BE2C (cell line): ENCODE data around the gene SPCS2.

ENCODE experiments used
- DNase-seq: peaks from one replicate; pipeline ENCODE4 v3.0.0-alpha.2; 2020
- H3K27me3 ChIP-seq: fragments of 250-450 bp; sonication (Bioruptor Pico); 2 replicates; pipeline ENCODE4 v1.5.1; 2020; ENCODE audit warnings: mild to moderate bottlenecking
- H3K36me3 ChIP-seq: fragments of 250-450 bp; sonication (Bioruptor Pico); 2 replicates; pipeline ENCODE4 v1.5.1; 2020; ENCODE audit warnings: mild to moderate bottlenecking
- H3K4me1 ChIP-seq: fragments of 250-450 bp; sonication (Bioruptor Pico); 2 replicates; pipeline ENCODE4 v1.5.1; 2020
- H3K4me3 ChIP-seq: 2 replicates; pipeline ENCODE4 v1.5.1; 2011; ENCODE audit warnings: low read depth, low read length
- H3K9me3 ChIP-seq: fragments of 250-450 bp; sonication (Bioruptor Pico); 2 replicates; pipeline ENCODE4 v1.5.1; 2020
- TF ChIP-seq, protein P1 (sequence below): IDR thresholded peaks from 2 replicates; pipeline ENCODE4 v1.5.1; 2012; ENCODE audit warnings: mild to moderate bottlenecking, low read depth, low read length

Gene SPCS2

GRCh38 chr11:74937696-74938475 is 11.2 kb upstream of the SPCS2 start:
- DNase-seq = peak; percentile 42

DNA sequence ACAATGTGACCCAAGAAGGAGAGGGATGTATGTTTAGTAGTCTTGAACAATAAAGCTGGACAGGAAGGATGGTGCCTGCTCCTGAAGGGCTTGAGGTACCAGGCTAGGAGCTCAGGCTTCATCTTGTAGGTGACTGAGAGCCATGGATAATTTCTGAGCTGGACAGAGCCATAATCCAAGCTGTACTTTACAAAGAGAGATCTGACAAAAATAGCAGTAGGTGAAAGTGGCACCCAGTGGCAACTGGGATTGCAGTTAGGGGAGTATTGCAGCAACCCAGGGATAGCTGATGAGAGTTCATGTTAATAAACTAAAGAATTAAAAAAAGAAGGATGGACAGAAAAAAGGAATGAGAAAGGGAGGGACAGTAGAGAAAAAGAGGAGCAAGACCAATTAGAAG is 7.6 kb upstream of the SPCS2 start:
- Histone ChIP-seq H3K9me3 (no peaks in the 10 kb centered on the region), H3K36me3 (peaks cover 1% of the 10 kb centered on the region; the same call in 1 of the 2 replicates), H3K27me3 (no peaks in the 10 kb centered on the region), H3K4me1 (peaks cover 15% of the 10 kb centered on the region), H3K4me3 (no peak overlapping the region)
- no peak for DNase-seq
- TF ChIP-seq, protein P1, sequence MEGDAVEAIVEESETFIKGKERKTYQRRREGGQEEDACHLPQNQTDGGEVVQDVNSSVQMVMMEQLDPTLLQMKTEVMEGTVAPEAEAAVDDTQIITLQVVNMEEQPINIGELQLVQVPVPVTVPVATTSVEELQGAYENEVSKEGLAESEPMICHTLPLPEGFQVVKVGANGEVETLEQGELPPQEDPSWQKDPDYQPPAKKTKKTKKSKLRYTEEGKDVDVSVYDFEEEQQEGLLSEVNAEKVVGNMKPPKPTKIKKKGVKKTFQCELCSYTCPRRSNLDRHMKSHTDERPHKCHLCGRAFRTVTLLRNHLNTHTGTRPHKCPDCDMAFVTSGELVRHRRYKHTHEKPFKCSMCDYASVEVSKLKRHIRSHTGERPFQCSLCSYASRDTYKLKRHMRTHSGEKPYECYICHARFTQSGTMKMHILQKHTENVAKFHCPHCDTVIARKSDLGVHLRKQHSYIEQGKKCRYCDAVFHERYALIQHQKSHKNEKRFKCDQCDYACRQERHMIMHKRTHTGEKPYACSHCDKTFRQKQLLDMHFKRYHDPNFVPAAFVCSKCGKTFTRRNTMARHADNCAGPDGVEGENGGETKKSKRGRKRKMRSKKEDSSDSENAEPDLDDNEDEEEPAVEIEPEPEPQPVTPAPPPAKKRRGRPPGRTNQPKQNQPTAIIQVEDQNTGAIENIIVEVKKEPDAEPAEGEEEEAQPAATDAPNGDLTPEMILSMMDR = no peak

More at GRCh38 chr11:74937696-74938475, 11.2 kb upstream of the SPCS2 start:
- peaks cover 36% of the 10 kb centered on the region for H3K4me1 ChIP-seq
- H3K9me3 ChIP-seq = no peaks in the 10 kb centered on the region
- peaks cover 8% of the 10 kb centered on the region for H3K36me3 ChIP-seq
- H3K4me3 ChIP-seq = no peak overlapping the region
- H3K27me3 ChIP-seq = no peaks in the 10 kb centered on the region
- TF ChIP-seq, protein P1 = no peak

DNA sequence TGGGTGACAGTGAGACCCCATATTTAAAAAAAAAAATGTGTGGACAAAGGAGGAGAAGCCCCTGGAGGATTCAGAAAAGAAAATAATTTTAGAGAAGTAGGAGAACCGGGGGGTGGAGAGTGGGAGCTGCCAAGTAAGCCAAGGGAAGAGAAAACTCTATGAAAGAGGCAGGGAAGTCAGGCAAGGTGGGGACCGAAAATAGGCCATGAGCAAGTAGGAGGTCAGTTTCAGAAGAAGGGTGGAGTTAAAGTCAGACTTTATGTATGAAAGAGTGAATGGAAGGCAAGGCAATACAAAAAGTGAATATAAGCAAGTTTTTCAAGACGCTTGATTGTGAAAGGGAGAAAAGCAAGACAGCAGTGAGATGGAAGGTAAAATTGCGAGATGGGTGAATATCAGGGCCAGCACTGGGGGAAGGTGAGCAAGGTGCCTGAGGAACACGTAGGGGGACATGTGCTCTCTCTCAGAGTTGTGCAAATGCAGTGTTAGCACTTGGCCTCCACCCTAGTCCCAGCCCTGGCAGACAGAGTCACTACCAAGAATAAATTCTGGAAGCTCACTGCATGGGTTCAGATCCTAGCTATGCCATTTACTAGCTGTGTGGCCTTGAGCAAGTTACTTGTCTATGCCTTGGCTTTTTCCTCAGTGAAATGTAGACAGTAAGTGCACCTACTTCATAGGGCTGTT is 6.8 kb upstream of the SPCS2 start:
- Histone ChIP-seq H3K9me3 (no peaks in the 10 kb centered on the region), H3K27me3 (no peaks in the 10 kb centered on the region), H3K4me1 (peaks cover 8% of the 10 kb centered on the region), H3K36me3 (no peaks in the 10 kb centered on the region), H3K4me3 (no peak overlapping the region)
- TF ChIP-seq, protein P1 = no peak
- no peak for DNase-seq

GRCh38 chr11:74948546-74948897 is 544 bp upstream of the SPCS2 start:
- DNase-seq = no peak
- peaks cover 3% of the 10 kb centered on the region; the same call in 1 of the 2 replicates for H3K4me1 ChIP-seq
- TF ChIP-seq, protein P1 = no peak
- peaks cover 13% of the 10 kb centered on the region for H3K36me3 ChIP-seq
- peak overlapping the region; percentile 95 for H3K4me3 ChIP-seq
- H3K9me3 ChIP-seq = no peaks in the 10 kb centered on the region
- H3K27me3 ChIP-seq = no peaks in the 10 kb centered on the region

DNA sequence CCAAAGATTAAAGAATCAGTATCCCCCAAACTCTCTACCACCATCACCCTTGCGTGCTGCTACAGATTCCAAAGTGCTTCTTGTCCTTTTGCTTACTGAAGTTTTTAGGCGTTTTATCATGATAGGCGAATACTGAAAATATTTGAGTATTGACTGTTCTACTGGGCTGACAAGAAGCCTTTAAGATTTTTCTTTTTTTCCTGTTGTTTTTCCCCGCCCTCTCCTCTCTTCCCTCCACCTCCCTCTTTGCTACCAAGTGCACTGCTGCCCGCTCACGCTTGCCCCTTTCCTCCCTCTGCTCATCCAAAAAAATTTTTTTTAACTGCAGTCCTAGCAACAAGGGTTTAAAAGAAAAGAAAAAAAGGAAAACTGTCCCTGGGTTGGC is 679 bp downstream of the SPCS2 start:
- DNase-seq = no peak
- Histone ChIP-seq H3K4me3 (peak overlapping the region; percentile 95), H3K4me1 (peaks cover 3% of the 10 kb centered on the region), H3K36me3 (peaks cover 20% of the 10 kb centered on the region), H3K27me3 (no peaks in the 10 kb centered on the region), H3K9me3 (no peaks in the 10 kb centered on the region)
- TF ChIP-seq, protein P1 = no peak
